Epithelial cell of proximal tubule (primary cell): Measurements from ENCODE around the gene PLA2G4A. TPM values are rescaled to one million over a fixed set of nuclear protein-coding genes. Genes with fewer than 3 reads are reported as not detected.

Experiments used
- DNase-seq: peaks from one replicate; pipeline ENCODE4 v3.0.0-alpha.2; 2011; ENCODE audit warnings: low read depth
- H3K4me3 ChIP-seq: 2 replicates; pipeline ENCODE4 v1.5.1; 2011; ENCODE audit warnings: low read depth, mild to moderate bottlenecking, low read length
- CTCF ChIP-seq: conservative IDR thresholded peaks from 2 replicates; pipeline ENCODE4 v1.5.1; 2012; ENCODE audit warnings: low read depth, mild to moderate bottlenecking, low read length
- total RNA-seq: library from RNA; depleted of rRNA; stranded (reverse); fragments of >200 nt; gene quantifications from 2 replicates; pipeline ENCODE4 v1.2.3, GENCODE V29; 2015

Gene PLA2G4A
- total RNA-seq, 1 donor from 2014 or later: 0.40 TPM

GRCh38 chr1:186792870-186793581, 35.7 kb upstream of the PLA2G4A start:
- H3K4me3 ChIP-seq: no peak overlapping the region
- no peak for TF ChIP-seq CTCF
- no peak for DNase-seq

- TF ChIP-seq CTCF: no peak
- no peak overlapping the region for H3K4me3 ChIP-seq
- DNase-seq: no peak
These were observed 35.2 kb upstream of the PLA2G4A start for GRCh38 chr1:186793582-186793927.

GRCh38 chr1:186798960-186799688, 29.6 kb upstream of the PLA2G4A start:
- H3K4me3 ChIP-seq: no peak overlapping the region
- no peak for DNase-seq
- no peak for TF ChIP-seq CTCF

- TF ChIP-seq CTCF: no peak
- no peak overlapping the region for H3K4me3 ChIP-seq
- no peak for DNase-seq
These were observed 29.1 kb upstream of the PLA2G4A start for GRCh38 chr1:186799689-186800054.

- no peak overlapping the region for H3K4me3 ChIP-seq
- TF ChIP-seq CTCF: no peak
- DNase-seq: no peak
These were observed 26.4 kb upstream of the PLA2G4A start for GRCh38 chr1:186802388-186802787.

GRCh38 chr1:186804679-186805078, 24.1 kb upstream of the PLA2G4A start:
- H3K4me3 ChIP-seq: no peak overlapping the region
- DNase-seq: no peak
- no peak for TF ChIP-seq CTCF

GRCh38 chr1:186806477-186806876, 22.3 kb upstream of the PLA2G4A start:
- peak; percentile 34 for TF ChIP-seq CTCF
- H3K4me3 ChIP-seq: no peak overlapping the region
- DNase-seq: no peak
